Fibroblast of upper back skin (primary cell): Measurements from ENCODE around the gene PLCH2.
"Not testable (repeated sequence)": the region's sequence is repeated elsewhere in the genome, so short reads cannot be mapped to it uniquely, and the experiment has no call there.

Experiments used
- DNase-seq: peaks from one replicate; pipeline ENCODE4 v3.0.0-alpha.2; 2013

The PLCH2 gene

GRCh38 chr1:2476061-2476999 is at the start of gene PLCH2:
Gene PLCH2, plus strand, starts transcription at chr1:2476289. Its CDS starts 300 bp downstream, at chr1:2476589.
- DNase-seq = no peak

GRCh38 chr1:2426540-2426939 is 49.5 kb upstream of the PLCH2 start:
- DNase-seq = no peak

- DNase-seq = no peak
These were observed 49.0 kb upstream of the PLCH2 start for GRCh38 chr1:2427051-2427450.

- DNase-seq = no peak
These were observed 48.1 kb upstream of the PLCH2 start for GRCh38 chr1:2427976-2428375.

GRCh38 chr1:2428490-2428889 is 47.6 kb upstream of the PLCH2 start:
- no peak for DNase-seq

- DNase-seq = no peak
These were observed 46.1 kb upstream of the PLCH2 start for GRCh38 chr1:2429780-2430591.

GRCh38 chr1:2430592-2430973 is 45.5 kb upstream of the PLCH2 start:
- no peak for DNase-seq

GRCh38 chr1:2431103-2431502 is 45.0 kb upstream of the PLCH2 start:
- no peak for DNase-seq

GRCh38 chr1:2431518-2431917 is 44.6 kb upstream of the PLCH2 start:
- DNase-seq = no peak

- DNase-seq = no peak
These were observed 43.6 kb upstream of the PLCH2 start for GRCh38 chr1:2432441-2432844.

GRCh38 chr1:2433196-2433595 is 42.9 kb upstream of the PLCH2 start:
- DNase-seq = no peak

GRCh38 chr1:2433936-2434655 is 42.0 kb upstream of the PLCH2 start:
- DNase-seq = no peak

- no peak for DNase-seq
These were observed 41.0 kb upstream of the PLCH2 start for GRCh38 chr1:2435091-2435490.

- no peak for DNase-seq
These were observed 40.2 kb upstream of the PLCH2 start for GRCh38 chr1:2435746-2436355.

GRCh38 chr1:2436876-2437275 is 39.2 kb upstream of the PLCH2 start:
- DNase-seq = no peak

GRCh38 chr1:2437617-2438016 is 38.5 kb upstream of the PLCH2 start:
- DNase-seq = no peak

GRCh38 chr1:2438038-2438437 is 38.1 kb upstream of the PLCH2 start:
- DNase-seq = no peak

- no peak for DNase-seq
These were observed 37.4 kb upstream of the PLCH2 start for GRCh38 chr1:2438641-2439040.

- no peak for DNase-seq
These were observed 36.7 kb upstream of the PLCH2 start for GRCh38 chr1:2439369-2439768.

GRCh38 chr1:2440346-2440745 is 35.7 kb upstream of the PLCH2 start:
- not testable (repeated sequence) for DNase-seq

GRCh38 chr1:2441746-2442145 is 34.3 kb upstream of the PLCH2 start:
- no peak for DNase-seq

GRCh38 chr1:2442661-2443060 is 33.4 kb upstream of the PLCH2 start:
- DNase-seq = no peak
